ENCODE results near the gene DLG4.

DLG4 gene

GRCh38 chr17:7241090-7241733, 21.6 kb upstream of the DLG4 start:
- no peak for TF ChIP-seq CTCF (IDR thresholded peaks at IDR 0.05; ENCODE audit: control insufficient read depth, insufficient read depth, low read depth, low read length, missing control alignments)
- peak overlapping the region; percentile 67 for H3K4me3 ChIP-seq (ENCODE audit: control insufficient read depth, low read depth, low read length)
- no peak for DNase-seq (ENCODE audit: low read depth)

- DNase-seq (ENCODE audit: low read depth) = no peak
- H3K4me3 ChIP-seq (ENCODE audit: control insufficient read depth, low read depth, low read length) = peak overlapping the region; percentile 67
- TF ChIP-seq CTCF (IDR thresholded peaks at IDR 0.05; ENCODE audit: control insufficient read depth, insufficient read depth, low read depth, low read length, missing control alignments) = no peak
Observed at GRCh38 chr17:7240375-7240774, 20.7 kb upstream of the DLG4 start.

GRCh38 chr17:7239091-7240027, 19.7 kb upstream of the DLG4 start, which contains the start of gene PHF23:
PHF23 (minus strand) TSS chr17:7239457; CDS start chr17:7239279, 178 bp downstream.
- H3K4me3 ChIP-seq (ENCODE audit: control insufficient read depth, low read depth, low read length) = peak within 1 kb of the TSS; percentile 73
- no peak for TF ChIP-seq CTCF (IDR thresholded peaks at IDR 0.05; ENCODE audit: control insufficient read depth, insufficient read depth, low read depth, low read length, missing control alignments)
- DNase-seq (ENCODE audit: low read depth) = peak; percentile 98

GRCh38 chr17:7238420-7239090, 18.9 kb upstream of the DLG4 start:
- DNase-seq (ENCODE audit: low read depth) = no peak
- no peak for TF ChIP-seq CTCF (IDR thresholded peaks at IDR 0.05; ENCODE audit: control insufficient read depth, insufficient read depth, low read depth, low read length, missing control alignments)

GRCh38 chr17:7237761-7238419, 18.3 kb upstream of the DLG4 start:
- peak overlapping the region; percentile 73 for H3K4me3 ChIP-seq (ENCODE audit: control insufficient read depth, low read depth, low read length)
- DNase-seq (ENCODE audit: low read depth) = no peak
- TF ChIP-seq CTCF (IDR thresholded peaks at IDR 0.05; ENCODE audit: control insufficient read depth, insufficient read depth, low read depth, low read length, missing control alignments) = no peak

More at GRCh38 chr17:7238420-7239090, 18.9 kb upstream of the DLG4 start:
- peak overlapping the region; percentile 73 for H3K4me3 ChIP-seq (ENCODE audit: control insufficient read depth, low read depth, low read length)

- TF ChIP-seq CTCF (IDR thresholded peaks at IDR 0.05; ENCODE audit: control insufficient read depth, insufficient read depth, low read depth, low read length, missing control alignments) = no peak
- peak overlapping the region; percentile 73 for H3K4me3 ChIP-seq (ENCODE audit: control insufficient read depth, low read depth, low read length)
Observed at GRCh38 chr17:7237266-7237760, 17.7 kb upstream of the DLG4 start.

More at GRCh38 chr17:7237266-7237760, 17.7 kb upstream of the DLG4 start:
- DNase-seq (ENCODE audit: low read depth) = no peak
